ENCODE results near the gene VENTX. TPM values are rescaled to one million over a fixed set of nuclear protein-coding genes. Genes with fewer than 3 reads are reported as not detected.

VENTX gene
- total and polyA plus RNA-seq, 2 donors (not counting 3 experiments of a cell fraction or from before 2014, with no cell fraction given), result not detected

DNA sequence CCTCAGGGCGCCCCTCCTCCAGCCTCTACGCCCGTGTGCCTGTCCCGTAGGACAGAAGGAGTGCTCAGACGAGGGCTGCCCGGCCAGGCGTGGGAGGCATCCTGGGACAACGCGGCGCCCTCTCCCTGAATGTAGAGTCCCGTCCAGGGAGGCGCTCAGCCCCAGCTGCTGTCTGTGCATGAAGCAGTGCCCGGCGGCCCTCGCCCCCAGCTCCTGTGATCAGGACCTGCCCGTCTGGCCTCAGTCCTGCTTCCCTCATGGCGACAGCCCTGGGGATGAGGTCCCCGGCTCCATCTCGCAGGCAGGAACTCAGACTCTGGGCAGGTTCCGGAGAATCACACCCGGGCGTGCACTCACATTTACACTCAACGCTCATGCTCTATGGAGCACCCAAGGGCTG lies 32.5 kb upstream of the VENTX start:
- H3K9me3 ChIP-seq (replicated peaks; ENCODE audit: control insufficient read depth, insufficient read depth, low read length), result no peaks in the 10 kb centered on the region
- dilution Hi-C loops (cut with MboI; ENCODE audit: extremely low pct_ligation_motif_present, low sequenced_read_pairs) (no loop called here), intact Hi-C loops (cut with micrococcal nuclease) (no loop called here)
- H3K36me3 ChIP-seq (ENCODE audit: control insufficient read depth in 2 of 2, extremely low read depth in 1 of 2, insufficient read depth in 2 of 2, low read length in 2 of 2), result no peaks in the 10 kb centered on the region
- no peak overlapping the region for H3K27ac ChIP-seq (ENCODE audit: insufficient read depth, low read depth, low read length)
- CTCF ChIA-PET, result no interaction called here
- no peak overlapping the region for H3K4me2 ChIP-seq (ENCODE audit: insufficient read depth, low read length)
- no peak overlapping the region for H3K4me3 ChIP-seq (replicated peaks in 1 of 3; ENCODE audit: insufficient read depth in 1 of 3, low read depth in 1 of 3, low read length in 3 of 3)
- H3K9me1 ChIP-seq (replicated peaks; ENCODE audit: control insufficient read depth, extremely low read depth, insufficient read depth, low read length), result no peaks in the 10 kb centered on the region
- H3K9ac ChIP-seq (replicated peaks; ENCODE audit: extremely low read depth, insufficient read depth, low read length), result no peak overlapping the region
- FAIRE-seq (no peak), DNase-seq (ENCODE audit: low read depth, low spot score) (no peak)
- H3K27me3 ChIP-seq (ENCODE audit: control insufficient read depth in 2 of 2, insufficient read depth in 2 of 2, low read length in 2 of 2), result no peaks in the 10 kb centered on the region
- BruUV-seq (replicated peaks), result no TSS peak
- no peaks in the 10 kb centered on the region for H4K20me1 ChIP-seq (replicated peaks; ENCODE audit: control insufficient read depth, extremely low read depth, insufficient read depth, low read length)
- POLR2A ChIA-PET, result no interaction called here
- H2AFZ ChIP-seq (ENCODE audit: low read depth, low read length), result no peak overlapping the region
- TF ChIP-seq GATA2 (IDR thresholded peaks at IDR 0.05; ENCODE audit: insufficient read depth, insufficient read length, low read depth, low read length) (no peak), JUN (IDR thresholded peaks at IDR 0.05; ENCODE audit: borderline replicate concordance, insufficient read depth, insufficient read length, low read depth) (no peak), MYC (IDR thresholded peaks at IDR 0.05; ENCODE audit: low read depth, low read length) (no peak), POLR2A (IDR thresholded peaks at IDR 0.05; ENCODE audit: low read depth, low read length) (no peak), FOS (IDR thresholded peaks at IDR 0.05; ENCODE audit: borderline replicate concordance, insufficient read depth, low read length) (no peak), EZH2 (IDR thresholded peaks at IDR 0.05; ENCODE audit: borderline replicate concordance, low read depth, low read length, severe bottlenecking) (no peak), POLR2AphosphoS5 (IDR thresholded peaks at IDR 0.05; ENCODE audit: insufficient read depth, low read depth, low read length) (no peak)
- TF ChIP-seq, protein P1, sequence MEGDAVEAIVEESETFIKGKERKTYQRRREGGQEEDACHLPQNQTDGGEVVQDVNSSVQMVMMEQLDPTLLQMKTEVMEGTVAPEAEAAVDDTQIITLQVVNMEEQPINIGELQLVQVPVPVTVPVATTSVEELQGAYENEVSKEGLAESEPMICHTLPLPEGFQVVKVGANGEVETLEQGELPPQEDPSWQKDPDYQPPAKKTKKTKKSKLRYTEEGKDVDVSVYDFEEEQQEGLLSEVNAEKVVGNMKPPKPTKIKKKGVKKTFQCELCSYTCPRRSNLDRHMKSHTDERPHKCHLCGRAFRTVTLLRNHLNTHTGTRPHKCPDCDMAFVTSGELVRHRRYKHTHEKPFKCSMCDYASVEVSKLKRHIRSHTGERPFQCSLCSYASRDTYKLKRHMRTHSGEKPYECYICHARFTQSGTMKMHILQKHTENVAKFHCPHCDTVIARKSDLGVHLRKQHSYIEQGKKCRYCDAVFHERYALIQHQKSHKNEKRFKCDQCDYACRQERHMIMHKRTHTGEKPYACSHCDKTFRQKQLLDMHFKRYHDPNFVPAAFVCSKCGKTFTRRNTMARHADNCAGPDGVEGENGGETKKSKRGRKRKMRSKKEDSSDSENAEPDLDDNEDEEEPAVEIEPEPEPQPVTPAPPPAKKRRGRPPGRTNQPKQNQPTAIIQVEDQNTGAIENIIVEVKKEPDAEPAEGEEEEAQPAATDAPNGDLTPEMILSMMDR (IDR thresholded peaks at IDR 0.05; ENCODE audit: extremely low read depth in 1 of 2, insufficient read depth in 1 of 2, low read depth in 1 of 2, low read length in 2 of 2), result no peak
- TF ChIP-seq, protein P2, sequence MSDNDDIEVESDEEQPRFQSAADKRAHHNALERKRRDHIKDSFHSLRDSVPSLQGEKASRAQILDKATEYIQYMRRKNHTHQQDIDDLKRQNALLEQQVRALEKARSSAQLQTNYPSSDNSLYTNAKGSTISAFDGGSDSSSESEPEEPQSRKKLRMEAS (IDR thresholded peaks at IDR 0.05; ENCODE audit: insufficient read depth, insufficient read length), result no peak
- no peaks in the 10 kb centered on the region for H3K4me1 ChIP-seq (ENCODE audit: control insufficient read depth, extremely low read depth, insufficient read depth, low read length)
- no peaks in the 10 kb centered on the region for H3K79me2 ChIP-seq (ENCODE audit: control insufficient read depth, insufficient read depth, low read length)

All from endothelial cell of umbilical vein (primary cell).